Thyroid gland (tissue), 4 donors: ENCODE measurements around the gene IL17B. TPM values are rescaled to one million over a fixed set of nuclear protein-coding genes. Genes with fewer than 3 reads are reported as not detected.

ENCODE experiments used
- DNase-seq, 2 donors: peaks; one replicate each; pipeline ENCODE4 v3.0.0-alpha.2; 2019
- H3K27ac ChIP-seq, 3 donors: fragments of 200-600 bp; sonication (generic); 1 replicate in 2 of 3; 2 replicates in 1 of 3; pipeline ENCODE4 v1.5.1; 2016 to 2019; ENCODE audit warnings: mild to moderate bottlenecking in 1 of 3, moderate library complexity in 1 of 3
- H3K27me3 ChIP-seq: fragments of 200-600 bp; sonication (generic); one replicate; pipeline ENCODE4 v1.5.1; 2019
- H3K36me3 ChIP-seq, 2 donors: fragments of 200-600 bp; sonication (generic); one replicate each; pipeline ENCODE4 v1.5.1; 2016 to 2019
- H3K4me1 ChIP-seq, 2 donors: fragments of 200-600 bp; sonication (generic); one replicate each; pipeline ENCODE4 v1.5.1; 2017 to 2019
- H3K4me3 ChIP-seq, 3 donors: fragments of 200-600 bp; sonication (generic); replicated peaks in 1 of 3; 1 replicate in 2 of 3; 2 replicates in 1 of 3; pipeline ENCODE4 v1.5.1; 2016; ENCODE audit warnings: mild to moderate bottlenecking in 1 of 3
- H3K9me3 ChIP-seq: fragments of 200-600 bp; sonication (generic); one replicate; pipeline ENCODE4 v1.5.1; 2017
- POLR2A ChIP-seq, 2 donors: fragments of 450-650 bp; IDR thresholded peaks; one replicate each; pipeline ENCODE4 v1.6.1; 2017; ENCODE audit warnings: antibody characterized with exemption in 2 of 2, mild to moderate bottlenecking in 2 of 2, moderate library complexity in 1 of 2
- WGBS, 2 donors: methylation state at CpG; one replicate each; pipeline ENCODE4 v1.1.5; 2017; 5-methylcytosine and 5-hydroxymethylcytosine counted together
- intact Hi-C: fragments of 100-400 bp; cut with DNase I; formaldehyde crosslinking; loops from one replicate; pipeline ENCODE4 v1.15.1; 2023
- total RNA-seq, 4 donors: library from RNA; depleted of rRNA; stranded (reverse); fragments of >200 nt; gene quantifications; one replicate each; pipeline ENCODE4 v1.2.3, GENCODE V29; 2016
- TF ChIP-seq, protein P1 (sequence below), 6 experiments: fragments of 200-600 bp in 3 of 6; fragments of 450-650 bp in 3 of 6; sonication (generic) in 3 of 6; IDR thresholded peaks; one replicate each; pipeline ENCODE4 v1.5.1; 2016 to 2019; ENCODE audit warnings: antibody characterized with exemption in 6 of 6, mild to moderate bottlenecking in 2 of 6, inconsistent platforms in 1 of 6, moderate library complexity in 1 of 6

Gene IL17B
- total RNA-seq, 4 donors from 2014 or later: 1.7 TPM; not detected in 3

DNA sequence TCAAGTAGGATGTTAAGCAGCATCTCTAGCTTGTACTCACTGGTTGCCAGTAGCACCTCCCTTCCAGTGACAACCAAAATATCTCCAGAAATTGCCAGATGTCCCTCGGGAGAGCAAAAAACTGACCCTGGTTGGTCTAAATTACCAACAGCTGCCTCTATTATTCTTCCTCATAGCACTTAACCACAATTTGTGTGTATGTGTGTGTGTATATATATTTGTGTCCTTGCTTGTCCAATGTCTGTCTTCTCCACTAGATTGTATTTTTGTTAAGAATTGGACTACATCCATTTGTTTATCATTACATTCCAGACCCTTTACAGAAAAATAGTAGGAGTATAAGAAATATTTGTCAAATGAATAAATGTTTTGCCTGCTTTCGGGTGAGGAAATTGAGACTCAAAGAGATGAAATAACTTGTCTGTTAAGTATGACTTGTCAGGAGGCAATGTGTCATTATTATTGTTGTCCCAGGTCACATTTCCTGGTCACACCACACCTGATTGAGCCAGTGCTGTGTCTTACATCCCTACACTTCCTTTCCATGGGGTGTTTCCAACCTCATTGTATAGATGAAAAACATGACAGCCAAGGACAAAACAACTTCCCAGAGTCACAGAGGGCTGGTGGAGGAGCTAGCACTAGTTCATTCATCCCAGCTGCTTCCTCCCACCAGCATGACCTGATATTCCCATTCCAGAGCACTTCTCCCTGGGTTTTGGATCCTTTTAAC is 45.2 kb downstream of the IL17B start:
- H3K27me3 ChIP-seq: no peaks in the 10 kb centered on the region
- no peak overlapping the region for H3K4me3 ChIP-seq
- H3K4me1 ChIP-seq: no peaks in the 10 kb centered on the region
- WGBS, 2 donors: 82 to 86% methylated on average over 2 of the region's 2 CpGs
- H3K27ac ChIP-seq: no peak overlapping the region
- intact Hi-C loops: no loop called here
- TF ChIP-seq POLR2A (IDR thresholded peaks at IDR 0.05): no peak
- TF ChIP-seq, protein P1, sequence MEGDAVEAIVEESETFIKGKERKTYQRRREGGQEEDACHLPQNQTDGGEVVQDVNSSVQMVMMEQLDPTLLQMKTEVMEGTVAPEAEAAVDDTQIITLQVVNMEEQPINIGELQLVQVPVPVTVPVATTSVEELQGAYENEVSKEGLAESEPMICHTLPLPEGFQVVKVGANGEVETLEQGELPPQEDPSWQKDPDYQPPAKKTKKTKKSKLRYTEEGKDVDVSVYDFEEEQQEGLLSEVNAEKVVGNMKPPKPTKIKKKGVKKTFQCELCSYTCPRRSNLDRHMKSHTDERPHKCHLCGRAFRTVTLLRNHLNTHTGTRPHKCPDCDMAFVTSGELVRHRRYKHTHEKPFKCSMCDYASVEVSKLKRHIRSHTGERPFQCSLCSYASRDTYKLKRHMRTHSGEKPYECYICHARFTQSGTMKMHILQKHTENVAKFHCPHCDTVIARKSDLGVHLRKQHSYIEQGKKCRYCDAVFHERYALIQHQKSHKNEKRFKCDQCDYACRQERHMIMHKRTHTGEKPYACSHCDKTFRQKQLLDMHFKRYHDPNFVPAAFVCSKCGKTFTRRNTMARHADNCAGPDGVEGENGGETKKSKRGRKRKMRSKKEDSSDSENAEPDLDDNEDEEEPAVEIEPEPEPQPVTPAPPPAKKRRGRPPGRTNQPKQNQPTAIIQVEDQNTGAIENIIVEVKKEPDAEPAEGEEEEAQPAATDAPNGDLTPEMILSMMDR (IDR thresholded peaks at IDR 0.05): no peak
- H3K9me3 ChIP-seq: no peaks in the 10 kb centered on the region
- no peak for DNase-seq
- no peaks in the 10 kb centered on the region for H3K36me3 ChIP-seq

DNA sequence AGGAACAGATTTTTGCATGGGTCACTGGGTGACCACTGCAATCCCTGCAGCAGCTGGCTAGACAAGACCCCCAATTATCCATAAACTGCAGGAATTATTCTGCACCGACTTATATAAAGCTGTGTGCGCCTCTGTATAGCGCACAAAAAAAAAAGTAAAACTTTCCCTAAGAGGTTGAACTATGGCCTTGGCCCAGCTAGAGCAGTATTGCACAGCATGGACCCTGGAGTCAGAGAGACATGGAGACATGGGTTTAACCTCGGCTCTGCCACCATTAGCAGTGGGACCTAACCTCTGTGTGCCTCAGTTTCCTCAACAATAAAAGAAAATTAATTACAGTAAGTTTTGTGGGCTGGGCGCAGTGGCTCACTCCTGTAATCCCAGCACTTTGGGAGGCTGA is 50.9 kb downstream of the IL17B start:
- no peak for DNase-seq
- WGBS, 2 donors: 90 to 97% methylated on average over 5 of the region's 5 CpGs
- Histone ChIP-seq H3K4me1 (no peaks in the 10 kb centered on the region), H3K36me3 (no peaks in the 10 kb centered on the region), H3K4me3 (no peak overlapping the region), H3K27me3 (no peaks in the 10 kb centered on the region), H3K27ac (no peak overlapping the region), H3K9me3 (no peaks in the 10 kb centered on the region)
- TF ChIP-seq, protein P1 (IDR thresholded peaks at IDR 0.05): no peak
- no peak for TF ChIP-seq POLR2A (IDR thresholded peaks at IDR 0.05)
- intact Hi-C loops: no loop called here

DNA sequence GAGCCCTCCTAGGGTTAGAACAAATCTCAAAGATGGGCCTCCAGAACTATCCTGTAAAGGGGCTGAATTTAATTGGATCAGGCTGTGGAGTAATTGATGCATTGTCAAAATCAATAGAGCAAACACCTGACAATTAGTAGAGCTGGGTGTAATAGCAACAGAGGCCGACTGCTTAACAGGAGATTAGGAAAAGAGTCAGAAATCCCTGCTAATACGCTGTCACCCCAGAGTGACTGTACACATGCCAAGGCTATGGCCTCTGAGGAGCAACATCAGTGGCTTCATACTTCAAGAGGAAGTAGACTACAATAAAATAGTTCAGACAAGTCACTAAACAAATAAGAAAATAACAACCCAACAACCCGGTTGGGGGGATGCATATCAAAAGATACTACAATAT is 52.5 kb downstream of the IL17B start:
- intact Hi-C loops: no loop called here
- TF ChIP-seq, protein P1 (IDR thresholded peaks at IDR 0.05): no peak
- no peak for TF ChIP-seq POLR2A (IDR thresholded peaks at IDR 0.05)
- Histone ChIP-seq H3K4me1 (no peaks in the 10 kb centered on the region), H3K27me3 (no peaks in the 10 kb centered on the region), H3K9me3 (no peaks in the 10 kb centered on the region), H3K36me3 (no peaks in the 10 kb centered on the region), H3K4me3 (no peak overlapping the region), H3K27ac (no peak overlapping the region)
- 81 to 85% methylated on average over 3 of the region's 3 CpGs for WGBS, 2 donors
- no peak for DNase-seq

DNA sequence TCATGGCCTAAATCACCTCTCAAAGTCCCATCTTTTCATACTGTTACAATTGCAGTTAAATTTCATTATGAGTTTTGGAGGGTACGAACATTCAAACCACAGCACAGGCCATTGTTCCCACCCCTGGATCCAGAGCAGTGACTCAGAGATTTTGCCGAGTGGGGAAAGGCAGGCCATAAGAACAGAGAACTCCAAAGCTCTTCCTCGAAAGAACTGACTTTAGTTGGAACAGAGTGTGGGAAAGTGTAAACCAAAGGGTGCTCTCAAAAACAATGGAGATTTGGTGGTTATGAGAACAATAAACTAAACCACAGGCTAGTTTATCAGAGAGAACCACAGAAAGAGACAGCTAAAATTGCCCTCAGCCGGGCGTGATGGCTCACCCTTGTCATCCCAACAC is 53.2 kb downstream of the IL17B start:
- Histone ChIP-seq H3K27me3 (no peaks in the 10 kb centered on the region), H3K27ac (no peak overlapping the region), H3K4me1 (peaks cover 5 to 6% of the 10 kb centered on the region in 2 donors), H3K4me3 (no peak overlapping the region), H3K9me3 (no peaks in the 10 kb centered on the region), H3K36me3 (no peaks in the 10 kb centered on the region)
- TF ChIP-seq, protein P1 (IDR thresholded peaks at IDR 0.05): no peak
- TF ChIP-seq POLR2A (IDR thresholded peaks at IDR 0.05): no peak
- intact Hi-C loops: no loop called here
- WGBS, 2 donors: 93 to 94% methylated on average over 5 of the region's 5 CpGs
- DNase-seq: no peak

DNA sequence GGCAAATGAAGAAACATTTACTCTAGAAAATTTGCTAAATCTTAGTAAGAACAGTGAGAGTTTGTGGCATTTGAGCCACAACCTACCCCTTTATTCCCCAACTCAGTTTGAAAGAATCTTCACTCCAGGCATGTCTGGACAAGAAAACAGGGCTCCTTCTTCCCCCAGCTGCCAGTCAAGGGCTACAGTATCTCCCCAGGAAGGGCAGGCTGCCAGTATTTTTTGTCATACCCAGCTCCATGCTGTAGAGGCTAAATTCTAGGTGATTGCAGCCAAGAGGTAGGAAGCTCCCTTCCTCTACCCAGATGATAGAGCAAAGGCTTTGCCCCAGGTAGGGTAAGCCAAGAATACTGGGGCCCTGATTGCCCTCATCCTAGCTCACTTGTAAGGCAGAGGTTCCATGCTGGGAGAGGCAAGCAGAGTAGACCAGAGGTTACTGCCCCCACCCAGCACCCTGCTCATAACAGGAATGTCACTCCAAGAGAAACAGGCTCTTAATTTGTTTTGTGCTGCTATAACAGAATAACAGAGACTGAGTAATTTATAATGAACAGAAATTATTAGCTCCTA is 53.8 kb downstream of the IL17B start:
- no peak for DNase-seq
- Histone ChIP-seq H3K36me3 (no peaks in the 10 kb centered on the region), H3K27me3 (no peaks in the 10 kb centered on the region), H3K4me1 (peaks cover 11 to 12% of the 10 kb centered on the region in 2 donors), H3K27ac (no peak overlapping the region), H3K9me3 (no peaks in the 10 kb centered on the region), H3K4me3 (no peak overlapping the region)
- intact Hi-C loops: no loop called here
- TF ChIP-seq, protein P1 (IDR thresholded peaks at IDR 0.05): no peak
- TF ChIP-seq POLR2A (IDR thresholded peaks at IDR 0.05): no peak
